Astrocyte (in vitro differentiated cells and primary cell): ENCODE measurements around the gene KLHL25. TPM values are rescaled to one million over a fixed set of nuclear protein-coding genes. Genes with fewer than 3 reads are reported as not detected.
"Not testable (repeated sequence)": the region's sequence is repeated elsewhere in the genome, so short reads cannot be mapped to it uniquely, and the experiment has no call there.

ENCODE experiments used
- DNase-seq: peaks from one replicate; pipeline ENCODE4 v3.0.0-alpha.2; 2010; ENCODE audit warnings: low read depth
- FAIRE-seq: peaks from 2 replicates; lab custom pipeline; 2011; peaks lifted over from hg19 to GRCh38; lab: Jason Lieb, UNC
- H2AFZ ChIP-seq: 2 replicates; pipeline ENCODE4 v1.6.0; 2012; ENCODE audit warnings: low read depth, low read length, inconsistent platforms
- H3K27ac ChIP-seq: 2 replicates; pipeline ENCODE4 v1.5.1; 2011; ENCODE audit warnings: low read depth, low read length, inconsistent platforms
- H3K27me3 ChIP-seq: 2 replicates; pipeline ENCODE4 v1.6.0; 2011; ENCODE audit warnings: low read length, inconsistent platforms; ENCODE audit not compliant: insufficient read depth
- H3K36me3 ChIP-seq: 2 replicates; pipeline ENCODE4 v1.5.1; 2011; ENCODE audit warnings: low read length, inconsistent platforms; ENCODE audit not compliant: insufficient read depth
- H3K4me1 ChIP-seq: 2 replicates; pipeline ENCODE4 v1.5.1; 2011; ENCODE audit warnings: low read length, inconsistent platforms; ENCODE audit not compliant: insufficient read depth
- H3K4me2 ChIP-seq: 2 replicates; pipeline ENCODE4 v1.6.0; 2012; ENCODE audit warnings: low read length, inconsistent platforms
- H3K4me3 ChIP-seq: 2 replicates; pipeline ENCODE4 v1.5.1; 2011; ENCODE audit warnings: low read depth, mild to moderate bottlenecking, low read length, inconsistent platforms; ENCODE audit not compliant: insufficient read depth
- H3K79me2 ChIP-seq: 2 replicates; pipeline ENCODE4 v1.6.0; 2012; ENCODE audit warnings: mild to moderate bottlenecking, low read length, inconsistent platforms; ENCODE audit not compliant: insufficient read depth
- H3K9ac ChIP-seq: 2 replicates; pipeline ENCODE4 v1.6.0; 2012; ENCODE audit warnings: mild to moderate bottlenecking, low read length, inconsistent platforms
- H3K9me3 ChIP-seq: 2 replicates; pipeline ENCODE4 v1.5.1; 2012; ENCODE audit warnings: low read depth, mild to moderate bottlenecking, low read length, inconsistent platforms; ENCODE audit not compliant: insufficient read depth
- H4K20me1 ChIP-seq: 2 replicates; pipeline ENCODE4 v1.6.0; 2012; ENCODE audit warnings: low read length, inconsistent platforms; ENCODE audit not compliant: insufficient read depth
- H3K27ac Mint-ChIP-seq: one replicate; pipeline ENCODE4 v1.8.0; 2021; ENCODE audit warnings: mild to moderate bottlenecking, mixed read lengths; ENCODE audit not compliant: unreplicated experiment
- H3K27me3 Mint-ChIP-seq: one replicate; pipeline ENCODE4 v1.8.0; 2021; ENCODE audit warnings: low read depth, mixed read lengths; ENCODE audit not compliant: unreplicated experiment
- H3K36me3 Mint-ChIP-seq: one replicate; pipeline ENCODE4 v1.8.0; 2021; ENCODE audit warnings: low read depth, mixed read lengths; ENCODE audit not compliant: unreplicated experiment
- H3K4me1 Mint-ChIP-seq: one replicate; pipeline ENCODE4 v1.8.0; 2021; ENCODE audit warnings: low read depth, mixed read lengths; ENCODE audit not compliant: unreplicated experiment
- H3K4me3 Mint-ChIP-seq: one replicate; pipeline ENCODE4 v1.8.0; 2021; ENCODE audit warnings: mild to moderate bottlenecking, moderate library complexity, mixed read lengths; ENCODE audit not compliant: unreplicated experiment
- H3K9me3 Mint-ChIP-seq: one replicate; pipeline ENCODE4 v1.8.0; 2021; ENCODE audit warnings: mild to moderate bottlenecking, mixed read lengths; ENCODE audit not compliant: unreplicated experiment
- CTCF ChIP-seq: IDR thresholded peaks from 2 replicates; pipeline ENCODE4 v1.5.1; 2011; ENCODE audit warnings: low read depth, mild to moderate bottlenecking, inconsistent platforms, low read length, moderate library complexity; ENCODE audit not compliant: insufficient read depth
- EZH2 ChIP-seq: IDR thresholded peaks from 2 replicates; pipeline ENCODE4 v1.6.1; 2012; ENCODE audit warnings: mild to moderate bottlenecking, low read length, inconsistent platforms; ENCODE audit not compliant: insufficient read depth
- total RNA-seq: library from RNA; stranded (reverse); gene quantifications from 2 replicates; pipeline ENCODE4 v1.2.1, GENCODE V29; 2021

KLHL25 gene
- total RNA-seq, 1 donor from 2014 or later: 5.6 TPM

- DNase-seq (peak; percentile 55), FAIRE-seq (no peak)
- H4K20me1 ChIP-seq: no peaks in the 10 kb centered on the region
- no peaks in the 10 kb centered on the region for H3K4me1 ChIP-seq
- Mint-ChIP-seq H3K9me3 (no peaks in the 10 kb centered on the region), H3K4me3 (no peak overlapping the region), H3K27me3 (no peaks in the 10 kb centered on the region), H3K36me3 (peaks cover 5% of the 10 kb centered on the region), H3K4me1 (peaks cover 9% of the 10 kb centered on the region), H3K27ac (no peak overlapping the region)
- no peak overlapping the region for H3K4me2 ChIP-seq
- TF ChIP-seq CTCF (no peak), EZH2 (no peak)
- no peaks in the 10 kb centered on the region for H3K79me2 ChIP-seq
- H3K36me3 ChIP-seq: no peaks in the 10 kb centered on the region
- no peaks in the 10 kb centered on the region for H3K27me3 ChIP-seq
- no peak overlapping the region for H3K4me3 ChIP-seq
- no peaks in the 10 kb centered on the region for H3K9me3 ChIP-seq
- H3K27ac ChIP-seq: no peak overlapping the region
- H2AFZ ChIP-seq: no peak overlapping the region
- H3K9ac ChIP-seq: no peak overlapping the region
Observed at GRCh38 chr15:85800478-85801123, 5.9 kb upstream of the KLHL25 start.

- not testable (repeated sequence) for H3K36me3 Mint-ChIP-seq, H3K36me3 ChIP-seq, FAIRE-seq, H3K9ac ChIP-seq, H3K4me2 ChIP-seq, H3K4me1 Mint-ChIP-seq, H3K9me3 ChIP-seq, H3K4me3 ChIP-seq, H3K27me3 ChIP-seq, DNase-seq, H3K9me3 Mint-ChIP-seq, H3K27me3 Mint-ChIP-seq, H3K27ac ChIP-seq, H3K27ac Mint-ChIP-seq, H2AFZ ChIP-seq, H3K4me3 Mint-ChIP-seq
- H3K79me2 ChIP-seq: peaks cover 28% of the 10 kb centered on the region
- peaks cover 27% of the 10 kb centered on the region for H4K20me1 ChIP-seq
- peaks cover 19% of the 10 kb centered on the region for H3K4me1 ChIP-seq
Observed at GRCh38 chr15:85796371-85796770, 1.6 kb upstream of the KLHL25 start.

GRCh38 chr15:85795337-85796305 is 896 bp upstream of the KLHL25 start:
- no peak overlapping the region for H3K27ac Mint-ChIP-seq
- Histone ChIP-seq H3K27me3 (no peaks in the 10 kb centered on the region), H4K20me1 (peaks cover 29% of the 10 kb centered on the region), H2AFZ (peak overlapping the region; percentile 91), H3K9me3 (no peaks in the 10 kb centered on the region), H3K4me3 (peak overlapping the region; percentile 50), H3K9ac (peak overlapping the region; percentile 62), H3K27ac (no peak overlapping the region), H3K79me2 (peaks cover 33% of the 10 kb centered on the region), H3K4me1 (peaks cover 19% of the 10 kb centered on the region), H3K4me2 (peak overlapping the region; percentile 94), H3K36me3 (no peaks in the 10 kb centered on the region)
- FAIRE-seq: no peak
- TF ChIP-seq CTCF (no peak), EZH2 (no peak)
- no peaks in the 10 kb centered on the region for H3K27me3 Mint-ChIP-seq
- H3K36me3 Mint-ChIP-seq: peaks cover 3% of the 10 kb centered on the region
- no peaks in the 10 kb centered on the region for H3K9me3 Mint-ChIP-seq
- no peak for DNase-seq
- peak overlapping the region; percentile 66 for H3K4me3 Mint-ChIP-seq
- H3K4me1 Mint-ChIP-seq: peaks cover 10% of the 10 kb centered on the region
